Mesothelial cell of epicardium (in vitro differentiated cells): ENCODE results near the gene SCN9A. TPM values are rescaled to one million over a fixed set of nuclear protein-coding genes. Genes with fewer than 3 reads are reported as not detected.

Experiments
- DNase-seq, 2 experiments: peaks; one replicate each; pipeline ENCODE4 v3.0.0; 2021; ENCODE audit warnings: low spot score in 2 of 2; ENCODE audit not compliant: unreplicated experiment in 2 of 2
- H3K27ac Mint-ChIP-seq: 2 replicates; pipeline ENCODE4 v1.8.0; 2021; ENCODE audit warnings: mixed read lengths
- H3K27me3 Mint-ChIP-seq: 2 replicates; pipeline ENCODE4 v1.8.0; 2021; ENCODE audit warnings: low read depth, mixed read lengths
- H3K36me3 Mint-ChIP-seq: 2 replicates; pipeline ENCODE4 v1.8.0; 2021; ENCODE audit warnings: mixed read lengths
- H3K4me1 Mint-ChIP-seq: 2 replicates; pipeline ENCODE4 v1.8.0; 2021; ENCODE audit warnings: mixed read lengths
- H3K4me3 Mint-ChIP-seq: 2 replicates; pipeline ENCODE4 v1.8.0; 2021; ENCODE audit warnings: mild to moderate bottlenecking, moderate library complexity, mixed read lengths
- H3K9me3 Mint-ChIP-seq: 2 replicates; pipeline ENCODE4 v1.8.0; 2021; ENCODE audit warnings: mixed read lengths
- CTCF ChIP-seq: fragments of 200-600 bp; sonication (generic); IDR thresholded peaks from one replicate; pipeline ENCODE4 v1.5.0; 2021; ENCODE audit warnings: antibody characterized with exemption; ENCODE audit not compliant: unreplicated experiment
- total RNA-seq: library from RNA; stranded (reverse); gene quantifications from 3 replicates; pipeline ENCODE4 v1.2.1, GENCODE V29; 2021

The SCN9A gene
- 1.5 to 2.5 TPM (median 1.7 TPM) in 3 replicates for total RNA-seq

- Mint-ChIP-seq H3K36me3 (no peaks in the 10 kb centered on the region), H3K27me3 (peaks cover 72% of the 10 kb centered on the region), H3K4me1 (peaks cover 19% of the 10 kb centered on the region), H3K9me3 (no peaks in the 10 kb centered on the region), H3K27ac (no peak within 1 kb of the TSS), H3K4me3 (peak within 1 kb of the TSS; percentile 67)
- peak; percentile 50 to 66 for DNase-seq
- no peak for TF ChIP-seq CTCF
Observed at GRCh38 chr2:166375736-166376487, at the start of gene SCN9A. Gene SCN9A (minus strand): TSS chr2:166375944. CDS start chr2:166311756, 64,188 bp downstream.

- peaks cover 5% of the 10 kb centered on the region for H3K27me3 Mint-ChIP-seq
- DNase-seq: no peak
- no peaks in the 10 kb centered on the region for H3K4me1 Mint-ChIP-seq
- H3K9me3 Mint-ChIP-seq: no peaks in the 10 kb centered on the region
- no peak overlapping the region for H3K27ac Mint-ChIP-seq
- H3K36me3 Mint-ChIP-seq: no peaks in the 10 kb centered on the region
- no peak for TF ChIP-seq CTCF
- no peak overlapping the region for H3K4me3 Mint-ChIP-seq
Observed at GRCh38 chr2:166424841-166425240, 49.1 kb upstream of the SCN9A start.

- H3K36me3 Mint-ChIP-seq: no peaks in the 10 kb centered on the region
- no peaks in the 10 kb centered on the region for H3K4me1 Mint-ChIP-seq
- H3K27ac Mint-ChIP-seq: no peak overlapping the region
- H3K4me3 Mint-ChIP-seq: no peak overlapping the region
- DNase-seq: no peak
- peaks cover 1% of the 10 kb centered on the region for H3K27me3 Mint-ChIP-seq
- peaks cover 6% of the 10 kb centered on the region for H3K9me3 Mint-ChIP-seq
- TF ChIP-seq CTCF: peak; percentile 62
Observed at GRCh38 chr2:166419616-166419934, 43.8 kb upstream of the SCN9A start.

- no peak for DNase-seq
- no peaks in the 10 kb centered on the region for H3K4me1 Mint-ChIP-seq
- no peak overlapping the region for H3K27ac Mint-ChIP-seq
- H3K27me3 Mint-ChIP-seq: peaks cover 1% of the 10 kb centered on the region
- H3K9me3 Mint-ChIP-seq: peaks cover 6% of the 10 kb centered on the region
- TF ChIP-seq CTCF: no peak
- no peaks in the 10 kb centered on the region for H3K36me3 Mint-ChIP-seq
- H3K4me3 Mint-ChIP-seq: no peak overlapping the region
Observed at GRCh38 chr2:166418853-166419615, 43.3 kb upstream of the SCN9A start.

GRCh38 chr2:166417669-166418068, 41.9 kb upstream of the SCN9A start:
- H3K27me3 Mint-ChIP-seq: peaks cover 1% of the 10 kb centered on the region
- H3K36me3 Mint-ChIP-seq: no peaks in the 10 kb centered on the region
- H3K4me3 Mint-ChIP-seq: no peak overlapping the region
- peaks cover 6% of the 10 kb centered on the region for H3K9me3 Mint-ChIP-seq
- TF ChIP-seq CTCF: no peak
- H3K4me1 Mint-ChIP-seq: no peaks in the 10 kb centered on the region
- no peak for DNase-seq
- no peak overlapping the region for H3K27ac Mint-ChIP-seq
